CD14-positive monocyte (primary cell): Measurements from ENCODE around the gene HERPUD1. TPM values are rescaled to one million over a fixed set of nuclear protein-coding genes. Genes with fewer than 3 reads are reported as not detected.

Experiments used
- DNase-seq, 3 donors: peaks; one replicate each; pipeline ENCODE4 v3.0.0-alpha.2; 2011 to 2022
- H2AFZ ChIP-seq: 2 replicates; pipeline ENCODE4 v1.6.0; 2012; ENCODE audit warnings: mild to moderate bottlenecking, low read depth, low read length, inconsistent platforms; ENCODE audit not compliant: insufficient read depth, poor library complexity, severe bottlenecking
- H3K27ac ChIP-seq, 2 donors: 1 replicate in 1 of 2; 2 replicates in 1 of 2; pipeline ENCODE4 v1.5.1; 2012 to 2013; ENCODE audit warnings: low read length in 2 of 2, control low read depth in 1 of 2, inconsistent platforms in 1 of 2, low read depth in 1 of 2, mild to moderate bottlenecking in 1 of 2
- H3K27me3 ChIP-seq, 2 donors: one replicate each; pipeline versions ENCODE4 v1.6.0 to v1.6.1; 2011 to 2013; ENCODE audit warnings: low read length in 2 of 2; ENCODE audit not compliant: control insufficient read depth in 2 of 2, insufficient read depth in 2 of 2
- H3K36me3 ChIP-seq, 2 donors: replicated peaks in 1 of 2; 1 replicate in 1 of 2; 2 replicates in 1 of 2; pipeline versions ENCODE4 v1.5.1 to v1.6.1; 2012 to 2013; ENCODE audit warnings: low read length in 2 of 2, control low read depth in 1 of 2, inconsistent platforms in 1 of 2, mild to moderate bottlenecking in 1 of 2; ENCODE audit not compliant: insufficient read depth in 2 of 2, control insufficient read depth in 1 of 2
- H3K4me1 ChIP-seq, 2 donors: 1 replicate in 1 of 2; 2 replicates in 1 of 2; pipeline versions ENCODE4 v1.5.1 to v1.6.1; 2012 to 2013; ENCODE audit warnings: low read length in 2 of 2, control low read depth in 1 of 2, inconsistent platforms in 1 of 2, mild to moderate bottlenecking in 1 of 2, moderate library complexity in 1 of 2; ENCODE audit not compliant: insufficient read depth in 2 of 2, control insufficient read depth in 1 of 2
- H3K4me2 ChIP-seq: replicated peaks from 2 replicates; pipeline ENCODE3; 2012; ENCODE audit warnings: low read length, moderate library complexity, mild to moderate bottlenecking; ENCODE audit not compliant: poor library complexity, severe bottlenecking; ENCODE audit errors: extremely low read depth
- H3K4me3 ChIP-seq, 3 experiments: fragments of 200-600 bp in 1 of 3; sonication (generic) in 1 of 3; replicated peaks in 1 of 3; 1 replicate in 2 of 3; 2 replicates in 1 of 3; pipeline ENCODE4 v1.5.1; 2011 to 2013; ENCODE audit warnings: low read length in 3 of 3, mild to moderate bottlenecking in 3 of 3, control low read depth in 2 of 3, low read depth in 2 of 3, inconsistent platforms in 1 of 3, moderate library complexity in 1 of 3
- H3K79me2 ChIP-seq: 2 replicates; pipeline ENCODE4 v1.6.0; 2012; ENCODE audit warnings: mild to moderate bottlenecking, control low read depth, inconsistent platforms, low read length, moderate library complexity; ENCODE audit not compliant: insufficient read depth
- H3K9ac ChIP-seq: 2 replicates; pipeline ENCODE4 v1.6.0; 2017; ENCODE audit warnings: low read length, mild to moderate bottlenecking; ENCODE audit not compliant: insufficient read depth, poor library complexity, severe bottlenecking
- H3K9me3 ChIP-seq, 2 donors: replicated peaks in 1 of 2; 1 replicate in 1 of 2; 2 replicates in 1 of 2; pipeline versions ENCODE4 v1.5.1 to v1.6.1; 2012 to 2013; ENCODE audit warnings: low read length in 2 of 2, control low read depth in 1 of 2; ENCODE audit not compliant: control insufficient read depth in 1 of 2, insufficient read depth in 1 of 2
- H4K20me1 ChIP-seq: 2 replicates; pipeline ENCODE4 v1.6.0; 2012; ENCODE audit warnings: mild to moderate bottlenecking, low read length, control low read depth, moderate library complexity; ENCODE audit not compliant: insufficient read depth
- H3K27ac Mint-ChIP-seq, 7 donors: one replicate each; pipeline ENCODE4 v1.8.0; 2020; ENCODE audit warnings: mild to moderate bottlenecking in 7 of 7, mixed read lengths in 7 of 7, moderate library complexity in 6 of 7, inconsistent platforms in 2 of 7
- H3K27me3 Mint-ChIP-seq, 3 donors: one replicate each; pipeline ENCODE4 v1.8.0; 2021 to 2022; ENCODE audit warnings: low read depth in 3 of 3, mild to moderate bottlenecking in 3 of 3, mixed read lengths in 3 of 3, moderate library complexity in 3 of 3, inconsistent platforms in 1 of 3
- H3K36me3 Mint-ChIP-seq, 2 donors: one replicate each; pipeline ENCODE4 v1.8.0; 2020; ENCODE audit warnings: mixed read lengths in 2 of 2, inconsistent platforms in 1 of 2, mild to moderate bottlenecking in 1 of 2
- H3K4me1 Mint-ChIP-seq: one replicate; pipeline ENCODE4 v1.8.0; 2020; ENCODE audit warnings: mild to moderate bottlenecking, mixed read lengths
- H3K4me3 Mint-ChIP-seq, 2 donors: one replicate each; pipeline ENCODE4 v1.8.0; 2020; ENCODE audit warnings: mild to moderate bottlenecking in 2 of 2, mixed read lengths in 2 of 2, moderate library complexity in 1 of 2
- H3K9me3 Mint-ChIP-seq, 7 donors: one replicate each; pipeline ENCODE4 v1.8.0; 2020 to 2022; ENCODE audit warnings: mixed read lengths in 7 of 7, mild to moderate bottlenecking in 6 of 7, moderate library complexity in 6 of 7, inconsistent platforms in 2 of 7
- CTCF ChIP-seq: fragments of 200-600 bp; IDR thresholded peaks from one replicate; pipeline ENCODE4 v1.8.0; 2022; ENCODE audit warnings: antibody characterized with exemption, mild to moderate bottlenecking
- WGBS: methylation state at CpG from one replicate; pipeline ENCODE4 v1.1.5; 2013; ENCODE audit warnings: missing lambda C conversion rate; ENCODE audit not compliant: insufficient coverage; 5-methylcytosine and 5-hydroxymethylcytosine counted together
- intact Hi-C, 2 donors: fragments of 100-400 bp; cut with micrococcal nuclease; formaldehyde crosslinking; loops; one replicate each; pipeline versions ENCODE4 v1.15.0 to v1.15.1; 2023
- polyA minus RNA-seq: library from RNA; depleted of rRNA, polyadenylated mRNA; stranded (reverse); fragments of >200 nt; gene quantifications from 2 replicates; pipeline ENCODE4 v1.2.3, GENCODE V29; 2012
- polyA plus RNA-seq, 3 donors: library from polyadenylated mRNA; depleted of rRNA in 1 of 3; unstranded in 2 of 3; stranded (reverse) in 1 of 3; fragments of 300-500 nt in 2 of 3; fragments of >200 nt in 1 of 3; fragmentation: Illumina TruSeq in 2 of 3; gene quantifications; 1 replicate in 2 of 3; 2 replicates in 1 of 3; pipeline ENCODE4 v1.2.3, GENCODE V29; 2012 to 2021
- total RNA-seq, 12 experiments: library from RNA in 1 of 12; stranded (reverse) in 1 of 12; fragments of 120-200 nt in 1 of 12; gene quantifications; one replicate each; pipeline ENCODE4 v1.2.4 and lab custom pipeline; 2013 to 2026; ENCODE audit warnings: mixed read lengths in 6 of 12, inconsistent platforms in 1 of 12

The HERPUD1 gene
- 146 TPM for total RNA-seq (2013)
- 100 to 1,000 TPM; 179 to 454 (median 186) TPM for polyA plus RNA-seq
- polyA minus RNA-seq = 202 and 236 TPM in 2 replicates
- 98.9 to 310 (median 265) reads per million in 11 experiments for total RNA-seq (lab: John Stamatoyannopoulos, UW)

- peak within 1 kb of the TSS; percentile 97 to 99 for H3K27ac ChIP-seq
- H2AFZ ChIP-seq = peak within 1 kb of the TSS; percentile 79
- intact Hi-C loops = loop anchor here (5.0 to 10.0 kb wide), 3 partner anchors 57 to 255 kb away; partner anchors contain the start of genes PSME3IP1 (in 1 of the 2), RSPRY1 (in 1 of the 2) and SLC12A3 (in 1 of the 2)
- peaks cover 51% of the 10 kb centered on the region for H3K79me2 ChIP-seq
- H3K27me3 Mint-ChIP-seq = peaks cover 0 to 7% (median 2%) of the 10 kb centered on the region in 3 donors
- peaks cover 0 to 2% (median 0%) of the 10 kb centered on the region in 7 donors for H3K9me3 Mint-ChIP-seq
- peak within 1 kb of the TSS; percentile 94 for H3K4me2 ChIP-seq
- peak within 1 kb of the TSS; percentile 97 to 98 for H3K4me3 Mint-ChIP-seq
- TF ChIP-seq CTCF = no peak
- under 1% methylated on average over 83 of the region's 83 CpGs for WGBS
- peak within 1 kb of the TSS; percentile 100 for H3K9ac ChIP-seq
- H3K4me3 ChIP-seq = peak within 1 kb of the TSS; percentile 94 to 97 (median 96)
- H3K27ac Mint-ChIP-seq = peak within 1 kb of the TSS; percentile 98 to 99 (median 98)
- peaks cover 30 to 41% of the 10 kb centered on the region in 2 donors for H3K4me1 ChIP-seq
- peaks cover 35% of the 10 kb centered on the region for H3K4me1 Mint-ChIP-seq
- peaks cover 22 to 39% of the 10 kb centered on the region in 2 donors for H3K36me3 ChIP-seq
- H3K9me3 ChIP-seq = no peaks in the 10 kb centered on the region
- peaks cover 29 to 39% of the 10 kb centered on the region in 2 donors for H3K36me3 Mint-ChIP-seq
- peak; percentile 98 to 100 (median 99) for DNase-seq
- peaks cover 50% of the 10 kb centered on the region for H4K20me1 ChIP-seq
- no peaks in the 10 kb centered on the region for H3K27me3 ChIP-seq
These were observed at the start of gene HERPUD1 for GRCh38 chr16:56931892-56932720. TSS of gene HERPUD1 (plus strand) at chr16:56932142. CDS start at chr16:56932245, 103 bp downstream.

- Histone ChIP-seq H2AFZ (no peak overlapping the region), H3K79me2 (no peaks in the 10 kb centered on the region), H4K20me1 (no peaks in the 10 kb centered on the region), H3K4me1 (peaks cover under 1 to 2% of the 10 kb centered on the region in 2 donors), H3K4me2 (no peak overlapping the region), H3K9me3 (no peaks in the 10 kb centered on the region), H3K4me3 (no peak overlapping the region), H3K27ac (no peak overlapping the region), H3K9ac (no peak overlapping the region), H3K27me3 (no peaks in the 10 kb centered on the region), H3K36me3 (no peaks in the 10 kb centered on the region)
- Mint-ChIP-seq H3K27me3 (peaks cover 4 to 12% (median 7%) of the 10 kb centered on the region in 3 donors), H3K9me3 (no peaks in the 10 kb centered on the region), H3K4me1 (peaks cover 3% of the 10 kb centered on the region), H3K27ac (peak overlapping the region in 1 of 7 donors; percentile 50), H3K4me3 (no peak overlapping the region), H3K36me3 (no peaks in the 10 kb centered on the region)
- DNase-seq = no peak
- no peak for TF ChIP-seq CTCF
- intact Hi-C loops = no loop called here
- 80% methylated on average over 2 of the region's 2 CpGs for WGBS
These were observed 48.4 kb upstream of the HERPUD1 start for GRCh38 chr16:56883586-56883985.
